ENCODE data around the gene PDE8B.
"Not testable (repeated sequence)": the region's sequence is repeated elsewhere in the genome, so short reads cannot be mapped to it uniquely, and the experiment has no call there.

Gene PDE8B

DNA sequence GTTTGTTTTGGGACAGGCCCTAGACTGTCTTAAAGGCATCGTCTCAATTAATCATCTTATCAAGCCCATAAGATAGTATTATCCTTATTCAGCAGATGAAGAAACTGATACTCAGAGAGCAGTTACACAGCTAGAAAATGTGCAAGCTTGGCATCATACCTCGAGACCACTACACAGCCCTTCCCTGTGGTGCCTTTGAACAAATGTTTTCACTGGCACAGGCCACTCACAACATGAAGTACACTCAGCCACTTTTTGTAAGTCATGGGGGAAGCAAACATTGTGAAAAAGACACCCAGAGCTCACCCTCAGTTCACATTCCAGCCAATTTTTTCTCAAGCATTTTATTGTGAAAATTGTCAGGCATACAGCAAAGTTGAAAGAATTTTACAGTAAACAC is 159.1 kb downstream of the PDE8B start:
- DNase-seq: no peak

DNA sequence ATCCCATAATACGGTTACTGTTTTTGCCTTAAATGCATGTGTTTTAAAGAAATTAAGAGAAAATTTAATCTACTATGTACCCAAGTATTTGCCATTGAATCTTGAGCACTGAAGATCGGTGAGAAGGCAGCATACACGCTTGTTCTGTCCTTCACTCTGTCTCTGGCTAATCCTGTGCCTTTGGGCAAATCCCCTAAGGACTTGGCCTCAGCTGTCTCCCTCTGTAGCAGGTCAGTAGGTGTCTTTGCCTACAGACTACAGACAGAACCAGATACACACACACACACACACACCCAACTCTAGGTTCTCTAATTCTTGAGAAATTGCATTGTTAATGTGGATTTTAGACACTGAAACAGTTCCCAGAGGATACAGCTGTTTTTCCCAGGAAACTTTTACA is 164.2 kb downstream of the PDE8B start:
- no peak for DNase-seq

DNA sequence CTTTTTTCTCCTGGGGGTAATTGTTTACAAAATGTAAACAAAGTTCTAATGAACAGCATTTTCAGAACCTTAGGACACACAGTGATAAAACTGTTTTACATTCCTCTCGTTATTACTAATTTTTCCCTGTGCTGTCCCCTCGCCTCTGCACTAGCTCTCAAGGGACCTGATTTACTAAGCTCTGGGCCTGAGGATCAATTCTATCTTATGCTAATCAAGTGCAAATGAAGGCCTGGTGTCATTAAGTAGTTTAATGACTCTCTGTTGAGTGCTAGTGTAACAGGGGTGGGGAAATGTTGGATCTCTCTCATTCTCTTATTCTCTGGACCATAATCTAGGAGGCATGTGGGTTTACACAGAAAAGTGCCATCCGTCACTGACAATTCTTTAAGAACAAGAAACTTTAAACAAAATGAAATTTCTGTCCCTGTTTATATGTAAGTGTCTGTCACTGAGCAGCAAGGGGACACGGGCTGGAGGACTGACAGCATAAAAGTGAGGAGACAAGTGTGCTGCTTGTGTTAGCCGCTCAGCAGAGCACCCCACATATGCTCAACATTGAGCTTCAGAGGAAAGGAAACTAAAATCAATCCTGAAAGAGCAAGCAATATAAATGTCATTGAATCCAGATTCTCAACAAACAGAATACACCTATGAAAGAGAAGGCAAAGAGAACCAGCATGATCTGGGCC is 166.3 kb downstream of the PDE8B start:
- DNase-seq: no peak

DNA sequence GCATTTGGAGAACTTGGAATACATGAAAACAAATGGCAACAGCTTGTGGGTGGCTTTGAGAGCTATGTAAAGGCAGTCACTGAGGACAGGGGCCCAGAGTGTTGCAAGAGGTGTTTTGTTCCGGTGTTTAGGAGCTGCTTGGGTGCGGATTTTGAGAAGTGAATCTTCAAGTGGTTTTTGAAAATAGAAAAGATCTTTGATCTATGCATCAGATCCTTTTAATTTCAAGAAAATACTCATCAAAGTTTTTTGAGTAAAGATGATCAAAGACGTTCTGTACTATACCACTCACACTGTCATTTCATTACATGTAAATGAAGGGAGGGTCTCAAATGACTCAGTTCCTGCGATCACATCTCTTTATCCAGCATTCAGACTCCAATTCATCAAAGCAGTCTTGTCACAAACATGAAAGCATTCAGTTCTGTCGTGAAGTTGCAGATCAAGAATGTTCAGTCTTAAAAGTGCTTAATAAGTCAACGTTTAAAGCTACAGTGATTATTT is 169.1 kb downstream of the PDE8B start:
- peak; percentile 72 for DNase-seq

DNA sequence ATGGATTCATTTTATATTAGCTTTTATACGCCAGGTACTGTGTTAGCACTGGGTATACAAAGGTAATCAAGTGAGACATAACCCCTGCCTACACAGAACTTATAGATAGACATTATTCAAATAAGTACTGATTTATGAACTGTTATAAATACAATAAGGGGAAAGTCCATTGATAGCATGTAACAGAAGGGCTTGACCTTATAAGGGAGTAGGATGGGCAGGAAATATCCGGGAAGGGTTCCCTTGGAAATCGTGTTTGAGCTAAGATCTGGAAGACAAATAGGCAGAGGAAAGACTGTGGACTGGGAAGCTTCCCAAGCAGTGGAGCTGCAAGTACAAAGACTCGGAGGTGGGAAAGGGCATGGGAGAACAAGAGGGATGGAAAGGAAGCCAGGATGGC is 170.2 kb downstream of the PDE8B start:
- DNase-seq: no peak

DNA sequence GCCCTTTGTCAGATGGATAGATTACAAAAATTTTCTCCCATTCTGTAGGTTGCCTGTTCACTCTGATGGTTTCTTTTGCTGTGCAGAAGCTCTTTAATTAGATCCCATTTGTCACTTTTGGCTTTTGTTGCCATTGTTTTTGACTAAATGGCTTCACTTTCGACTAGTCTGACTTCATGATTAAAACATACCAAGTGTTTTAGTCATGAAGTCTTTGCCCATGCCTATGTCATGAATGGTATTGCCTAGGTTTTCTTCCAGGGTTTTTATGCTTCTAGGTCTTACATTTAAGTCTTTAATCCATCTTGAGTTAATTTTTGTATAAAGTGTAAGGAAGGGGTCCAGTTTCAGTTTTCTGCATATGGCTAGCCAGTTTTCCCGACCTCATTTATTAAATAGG is 172.9 kb downstream of the PDE8B start:
- DNase-seq: not testable (repeated sequence)

DNA sequence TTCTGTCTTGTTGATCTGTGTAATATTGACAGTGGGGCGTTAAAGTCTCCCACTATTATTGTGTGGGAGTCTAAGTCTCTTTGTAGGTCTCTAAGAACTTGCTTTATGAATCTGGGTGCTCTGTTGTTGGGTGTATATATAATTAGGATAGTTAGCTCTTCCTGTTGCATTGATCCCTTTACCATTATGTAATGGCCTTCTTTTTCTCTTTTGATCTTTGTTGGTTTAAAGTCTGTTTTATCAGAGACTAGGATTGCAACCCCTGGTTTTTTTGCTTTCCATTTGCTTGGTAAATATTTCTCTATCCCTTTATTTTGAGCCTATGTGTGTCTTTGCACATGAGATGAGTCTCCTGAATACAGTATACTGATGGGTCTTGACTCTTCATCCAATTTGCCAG is 175.9 kb downstream of the PDE8B start:
- DNase-seq: not testable (repeated sequence)

DNA sequence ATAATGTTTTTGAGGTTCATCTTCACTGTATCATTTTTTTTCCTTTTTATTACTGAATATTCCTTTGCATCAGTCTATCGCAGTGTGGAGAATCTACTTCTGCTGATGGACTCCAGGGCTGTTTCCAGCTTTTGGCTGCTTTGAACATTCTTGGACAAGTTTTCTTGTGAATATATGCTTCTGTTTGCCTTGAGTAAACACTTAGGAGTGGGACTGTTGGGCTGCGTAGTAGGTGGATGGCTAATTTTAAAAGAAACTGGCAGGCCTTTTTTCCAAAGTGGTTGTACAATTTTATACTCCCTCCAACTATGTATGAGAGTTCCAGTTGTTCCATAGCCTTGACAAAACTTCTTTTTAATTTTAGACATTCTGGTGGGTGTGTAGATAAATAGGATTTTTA is 179.3 kb downstream of the PDE8B start:
- no peak for DNase-seq

DNA sequence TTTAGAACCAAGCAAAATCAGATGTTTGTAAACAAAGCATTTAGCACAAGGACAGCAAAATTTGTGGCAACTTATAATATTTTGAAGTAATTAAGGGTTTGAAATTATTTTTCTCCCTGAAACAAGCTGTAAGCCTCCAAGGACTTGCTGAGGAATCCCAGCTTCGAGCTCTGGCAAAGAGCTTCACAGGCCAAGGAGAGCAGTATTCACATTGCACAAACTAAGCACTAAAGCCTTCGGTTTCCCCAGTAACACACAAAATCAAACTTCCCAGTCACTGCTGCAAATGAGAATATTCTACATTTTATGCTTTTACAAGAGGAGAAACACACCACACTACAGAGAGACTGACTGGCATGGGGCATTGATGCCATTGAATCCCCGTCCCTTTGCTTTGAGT is 179.7 kb downstream of the PDE8B start:
- DNase-seq: no peak

DNA sequence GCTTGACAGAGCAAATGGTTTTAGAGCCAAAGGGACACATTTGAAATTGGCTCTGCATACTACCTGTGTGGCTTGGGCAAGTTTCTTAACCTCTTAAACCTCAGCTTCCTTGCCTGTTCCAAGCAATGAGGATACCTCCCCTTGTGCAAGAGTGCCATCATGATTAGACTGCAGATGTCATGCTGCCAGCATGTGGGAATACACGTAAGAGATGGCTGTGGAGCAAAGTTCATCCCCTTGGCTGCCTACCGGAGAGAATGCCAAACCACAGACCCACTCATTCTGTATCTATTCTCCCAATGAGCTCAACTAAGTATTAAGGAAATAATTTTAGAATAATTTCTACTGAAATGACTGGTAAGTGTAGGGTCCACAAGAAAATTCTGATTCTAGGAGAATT is 180.3 kb downstream of the PDE8B start:
- DNase-seq: no peak

DNA sequence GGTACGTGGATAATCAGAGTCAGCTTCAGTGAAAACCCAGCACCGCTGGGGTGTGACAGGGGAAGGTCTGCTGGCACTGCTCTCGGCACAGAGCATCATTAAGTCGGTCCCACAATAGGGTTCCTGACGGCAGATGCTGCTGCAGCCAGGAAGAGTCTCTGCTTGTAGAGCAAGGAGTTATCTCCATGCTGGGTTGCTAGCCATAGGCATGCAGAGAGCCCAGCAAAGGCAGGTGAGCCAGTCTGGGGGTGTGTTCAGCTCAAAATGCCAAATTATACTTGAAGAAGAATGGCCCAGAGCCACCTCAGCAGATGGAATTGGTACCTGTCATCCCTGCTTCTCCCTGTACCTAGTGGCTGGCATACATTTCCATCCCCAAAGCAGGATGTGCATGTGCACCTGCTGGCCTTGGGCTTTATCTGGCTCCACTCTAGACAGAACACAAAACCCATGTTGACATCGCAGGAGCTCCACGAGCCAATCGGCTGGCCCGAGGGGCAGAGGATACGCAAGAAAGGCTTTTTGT is 180.8 kb downstream of the PDE8B start:
- no peak for DNase-seq

DNA sequence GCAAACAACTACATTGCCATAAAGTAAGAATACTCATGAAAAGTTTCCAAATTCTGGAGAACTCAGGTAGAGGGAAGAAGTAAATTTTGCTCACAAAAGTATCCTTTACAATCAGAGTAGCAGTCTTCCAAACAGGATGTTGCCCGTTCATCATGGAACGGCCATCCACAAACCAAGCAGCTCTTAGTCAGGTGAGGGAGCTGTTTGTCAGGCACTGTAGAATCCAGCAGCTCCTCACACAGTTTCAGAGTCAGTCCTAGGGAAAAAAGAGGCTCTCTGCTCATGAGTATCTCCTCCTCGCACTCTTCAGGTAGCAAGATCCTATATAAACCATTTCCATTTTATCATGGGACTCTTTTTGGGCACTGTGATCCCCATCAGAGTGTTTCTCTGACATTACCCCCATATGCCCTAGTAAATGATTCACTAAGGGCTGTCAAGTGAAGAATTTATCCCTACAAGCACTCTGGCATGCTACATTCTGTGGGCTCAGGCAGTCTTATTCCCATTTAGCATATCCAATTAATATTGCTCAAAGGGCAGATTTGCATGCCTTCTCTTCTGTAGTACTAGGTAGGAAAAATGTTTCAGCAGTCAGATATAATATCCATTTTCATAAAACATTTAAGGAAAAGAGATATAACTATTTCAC is 183.7 kb downstream of the PDE8B start:
- DNase-seq: no peak

DNA sequence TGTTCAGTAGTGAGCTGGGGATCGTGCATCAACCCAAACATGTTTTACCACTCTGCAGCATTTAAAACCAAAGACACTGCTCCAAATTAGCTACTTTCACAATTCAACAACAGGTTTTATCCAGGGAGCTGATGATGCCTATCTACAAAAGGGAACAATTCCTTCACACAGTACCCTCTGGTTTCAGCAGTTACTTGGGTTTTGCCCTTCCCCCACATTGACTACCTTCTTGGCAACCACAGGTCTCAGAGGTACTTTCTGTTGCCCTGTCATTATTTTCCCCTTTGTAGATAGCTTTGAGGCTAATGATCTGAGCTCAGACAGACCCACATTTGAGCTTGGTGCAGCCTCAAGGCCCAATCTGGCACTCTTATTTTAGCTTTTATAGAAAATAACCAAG is 185.5 kb downstream of the PDE8B start:
- DNase-seq: no peak

DNA sequence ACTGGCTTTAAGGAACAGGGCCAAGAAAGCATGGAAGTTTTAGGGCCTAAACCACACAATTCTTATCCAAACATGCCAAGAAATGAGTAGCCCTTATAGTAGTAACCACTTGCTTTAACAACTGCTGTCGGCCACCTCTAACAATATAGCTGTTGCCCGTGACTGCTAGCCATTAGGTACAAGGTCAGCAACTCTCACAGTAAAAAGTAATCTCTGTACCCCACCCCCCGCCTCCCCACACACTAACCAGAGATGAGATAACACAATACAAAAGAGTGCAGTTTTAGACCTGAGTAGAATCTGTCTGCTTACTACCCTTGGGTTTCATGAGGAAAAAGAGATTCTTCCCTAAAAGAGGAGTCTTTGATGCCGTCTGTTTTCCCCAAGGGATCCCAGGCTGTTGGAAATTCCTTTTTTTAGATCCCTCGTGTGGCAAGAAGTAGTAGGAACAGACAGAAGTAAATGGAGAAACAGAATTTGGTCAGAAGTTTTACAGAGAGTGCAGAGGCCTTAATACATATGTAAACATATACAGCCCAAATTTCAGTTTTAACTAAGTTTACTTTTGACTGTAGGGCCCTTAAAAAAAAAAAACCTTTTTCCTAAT is 187.3 kb downstream of the PDE8B start:
- no peak for DNase-seq

DNA sequence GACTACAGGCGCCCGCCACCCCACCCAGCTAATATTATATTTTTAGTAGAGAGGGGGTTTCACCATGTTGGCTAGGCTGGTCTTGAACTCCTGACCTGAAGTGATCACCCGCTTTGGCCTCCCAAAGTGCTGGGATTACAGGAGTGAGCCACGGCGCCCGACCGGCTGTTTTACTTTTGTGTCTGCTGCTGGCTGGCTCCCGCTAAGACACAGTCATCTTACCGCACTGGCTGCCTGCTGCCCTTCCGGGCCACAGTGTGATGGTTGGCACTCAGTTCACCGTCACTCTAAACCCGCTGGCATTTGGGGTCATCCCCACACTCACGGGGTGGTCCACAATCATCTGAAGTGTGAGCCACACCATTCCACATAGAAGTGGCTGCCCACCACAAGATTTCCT is 188.0 kb downstream of the PDE8B start:
- no peak for DNase-seq

DNA sequence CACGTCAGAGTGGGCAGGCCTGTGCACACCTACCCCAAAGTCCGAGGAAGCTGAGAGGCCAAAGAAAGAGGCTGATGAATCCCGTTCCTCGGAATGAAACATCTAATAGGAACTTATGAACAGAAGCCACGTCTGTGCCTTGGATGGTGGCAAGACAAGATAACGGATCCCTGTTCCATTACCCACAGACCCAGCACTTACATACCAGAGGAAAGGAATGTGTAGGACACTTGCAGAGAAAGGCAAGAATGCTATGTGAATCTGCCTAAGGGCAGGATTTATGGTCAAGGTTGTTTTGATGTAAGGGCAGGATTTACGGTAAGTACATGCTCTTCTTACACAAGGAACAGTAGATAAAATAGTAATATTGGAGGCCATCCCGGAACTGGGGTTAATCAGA is 188.4 kb downstream of the PDE8B start:
- DNase-seq: no peak

DNA sequence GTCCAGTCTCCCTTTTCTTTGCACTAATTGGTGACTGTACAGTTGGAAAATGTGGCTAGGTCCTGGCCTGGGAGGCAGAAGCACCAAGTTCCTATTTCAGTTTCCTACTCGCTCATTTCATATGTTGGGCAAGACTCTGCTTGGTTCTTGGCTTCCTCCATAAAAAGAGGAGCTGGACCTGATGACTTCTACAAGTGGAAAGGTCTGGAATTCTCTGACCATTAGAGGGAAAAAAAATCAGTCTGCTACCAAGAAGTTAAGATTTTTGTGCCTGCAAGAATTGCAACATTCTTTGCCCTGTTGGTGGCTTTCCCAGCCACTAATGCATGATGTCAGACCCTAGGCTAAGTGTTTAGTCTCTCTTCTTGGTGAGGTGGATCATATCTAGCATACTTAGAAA is 190.2 kb downstream of the PDE8B start:
- DNase-seq: no peak

DNA sequence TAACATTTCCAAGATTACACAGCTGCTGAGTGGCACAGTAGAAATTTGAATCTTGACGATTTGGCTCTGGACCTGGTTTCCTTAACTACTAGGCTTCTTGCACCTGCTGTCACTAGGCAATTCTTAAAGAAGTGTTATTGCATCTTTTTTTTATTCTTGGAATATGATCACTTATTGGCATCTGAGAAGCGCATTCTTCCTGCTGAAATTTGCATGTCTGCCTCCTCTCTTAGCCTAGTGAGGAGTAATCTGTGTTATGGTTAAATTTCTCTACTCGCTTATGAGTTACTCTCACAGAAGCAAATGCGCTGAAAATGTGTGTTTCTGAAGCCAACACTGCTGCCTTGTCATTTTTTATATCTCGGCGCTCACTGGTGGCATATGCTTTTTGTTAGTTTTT is 192.3 kb downstream of the PDE8B start:
- no peak for DNase-seq

DNA sequence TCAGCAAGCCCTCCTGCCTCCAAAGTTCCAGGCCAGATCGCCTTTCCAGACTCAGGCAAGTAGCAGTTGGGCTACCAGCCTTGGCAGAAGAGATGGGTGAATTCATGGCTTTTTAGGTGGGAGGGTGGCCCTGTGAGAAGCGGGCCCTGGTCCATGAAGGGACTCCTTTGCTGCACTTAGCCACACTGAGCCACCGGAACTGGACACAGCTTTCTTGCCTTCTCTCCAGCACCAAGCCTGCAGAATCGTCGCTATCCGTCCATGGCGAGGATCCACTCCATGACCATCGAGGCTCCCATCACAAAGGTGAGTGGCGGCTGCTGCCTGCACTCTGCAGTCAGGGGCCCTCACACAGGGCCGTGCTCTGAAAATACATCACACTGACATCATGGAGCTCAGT is 196.7 kb downstream of the PDE8B start:
- DNase-seq: no peak

DNA sequence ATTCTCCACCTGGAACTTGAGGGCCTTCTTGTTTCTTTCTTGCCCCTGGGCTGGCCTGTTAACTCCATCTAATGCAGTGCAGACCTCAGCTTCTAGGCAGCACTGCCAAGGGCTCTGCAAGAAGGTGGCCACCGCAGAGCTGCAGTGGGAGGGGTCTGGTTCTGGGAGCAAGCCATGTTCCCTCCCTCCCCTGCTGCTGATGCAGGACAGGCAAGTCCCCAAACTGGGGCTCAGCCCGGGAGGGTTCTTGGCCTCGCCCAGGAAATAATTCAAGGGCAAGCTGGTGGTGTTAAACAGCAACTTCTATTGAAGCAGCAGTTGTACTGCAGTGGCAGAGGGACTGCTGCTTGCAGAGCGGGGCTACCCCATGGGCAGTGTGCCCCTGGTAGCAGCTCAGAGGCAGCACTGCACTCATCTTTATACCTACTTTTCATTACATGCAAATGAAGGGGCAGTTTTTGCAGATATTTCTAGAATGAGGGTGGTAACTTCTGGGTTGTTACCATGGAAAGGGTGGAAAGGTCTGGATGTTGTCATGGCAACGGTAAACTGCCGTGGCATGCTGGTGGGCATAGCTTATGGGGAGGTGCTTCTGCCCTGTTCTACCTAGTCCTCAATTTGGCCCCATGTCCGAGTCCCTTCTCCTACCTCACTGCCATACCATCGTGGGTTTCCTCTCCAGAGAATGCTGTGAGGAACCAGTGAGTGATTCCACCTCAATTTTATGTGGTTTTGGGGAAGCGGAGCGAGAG is 199.6 kb downstream of the PDE8B start:
- DNase-seq: no peak

DNA sequence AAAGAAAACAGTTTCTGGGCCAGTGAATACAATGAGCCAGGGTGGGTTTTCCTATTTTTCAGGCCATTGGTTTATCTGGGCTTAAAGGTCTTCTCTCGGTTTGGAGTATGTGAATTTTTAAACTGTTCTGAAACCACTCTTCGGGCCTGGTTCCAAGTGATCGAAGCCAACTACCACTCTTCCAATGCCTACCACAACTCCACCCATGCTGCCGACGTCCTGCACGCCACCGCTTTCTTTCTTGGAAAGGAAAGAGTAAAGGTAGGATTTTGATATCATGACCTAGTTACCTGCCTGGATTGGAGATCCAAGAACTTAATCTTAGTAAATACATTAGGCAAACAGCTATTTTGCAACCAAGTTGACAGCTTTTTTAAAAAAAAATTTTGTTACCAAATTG is 202.6 kb downstream of the PDE8B start:
- DNase-seq: no peak

DNA sequence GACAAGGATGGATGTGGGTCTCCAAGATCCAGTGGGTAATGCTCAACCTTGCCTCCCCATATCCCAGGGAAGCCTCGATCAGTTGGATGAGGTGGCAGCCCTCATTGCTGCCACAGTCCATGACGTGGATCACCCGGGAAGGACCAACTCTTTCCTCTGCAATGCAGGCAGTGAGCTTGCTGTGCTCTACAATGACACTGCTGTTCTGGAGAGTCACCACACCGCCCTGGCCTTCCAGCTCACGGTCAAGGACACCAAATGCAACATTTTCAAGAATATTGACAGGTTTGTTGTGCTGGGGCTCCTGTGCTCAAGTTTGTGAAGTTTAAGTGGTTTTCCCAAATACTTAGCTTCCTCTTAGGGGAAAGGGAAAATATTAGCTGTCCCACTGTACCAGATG is 207.7 kb downstream of the PDE8B start:
- DNase-seq: no peak
